Epithelial cell of proximal tubule (primary cell): ENCODE results near the gene KIAA1549. TPM values are rescaled to one million over a fixed set of nuclear protein-coding genes. Genes with fewer than 3 reads are reported as not detected.

ENCODE experiments used
- DNase-seq: peaks from one replicate; pipeline ENCODE4 v3.0.0-alpha.2; 2011; ENCODE audit warnings: low read depth
- H3K4me3 ChIP-seq: 2 replicates; pipeline ENCODE4 v1.5.1; 2011; ENCODE audit warnings: low read depth, mild to moderate bottlenecking, low read length
- CTCF ChIP-seq: conservative IDR thresholded peaks from 2 replicates; pipeline ENCODE4 v1.5.1; 2012; ENCODE audit warnings: low read depth, mild to moderate bottlenecking, low read length
- total RNA-seq: library from RNA; depleted of rRNA; stranded (reverse); fragments of >200 nt; gene quantifications from 2 replicates; pipeline ENCODE4 v1.2.3, GENCODE V29; 2015

The KIAA1549 gene
- total RNA-seq, 1 donor from 2014 or later: 1.8 TPM

GRCh38 chr7:138932870-138933269 lies 48.3 kb downstream of the KIAA1549 start:
- no peak for TF ChIP-seq CTCF
- H3K4me3 ChIP-seq: no peak overlapping the region
- DNase-seq: no peak

GRCh38 chr7:138932427-138932826 lies 48.8 kb downstream of the KIAA1549 start:
- no peak overlapping the region for H3K4me3 ChIP-seq
- no peak for DNase-seq
- TF ChIP-seq CTCF: no peak

GRCh38 chr7:138929969-138930368 lies 51.2 kb downstream of the KIAA1549 start:
- DNase-seq: no peak
- no peak overlapping the region for H3K4me3 ChIP-seq
- no peak for TF ChIP-seq CTCF

GRCh38 chr7:138926241-138926612 lies 55.0 kb downstream of the KIAA1549 start:
- TF ChIP-seq CTCF: no peak
- H3K4me3 ChIP-seq: no peak overlapping the region
- DNase-seq: no peak

GRCh38 chr7:138924501-138925225 lies 56.5 kb downstream of the KIAA1549 start:
- no peak for TF ChIP-seq CTCF
- DNase-seq: no peak
- no peak overlapping the region for H3K4me3 ChIP-seq

GRCh38 chr7:138921277-138921676 lies 59.9 kb downstream of the KIAA1549 start:
- no peak overlapping the region for H3K4me3 ChIP-seq
- no peak for TF ChIP-seq CTCF
- no peak for DNase-seq

GRCh38 chr7:138919911-138920310 lies 61.3 kb downstream of the KIAA1549 start:
- no peak overlapping the region for H3K4me3 ChIP-seq
- TF ChIP-seq CTCF: no peak
- DNase-seq: no peak
